Uterus (tissue), 4 donors: ENCODE results near the gene LIPI. TPM values are rescaled to one million over a fixed set of nuclear protein-coding genes. Genes with fewer than 3 reads are reported as not detected.

Experiments used
- DNase-seq, 2 donors: peaks; one replicate each; pipeline ENCODE4 v3.0.0-alpha.2; 2019 to 2020
- H3K27ac ChIP-seq, 2 donors: fragments of 200-600 bp; sonication (generic); 1 replicate in 1 of 2; 2 replicates in 1 of 2; pipeline ENCODE4 v1.5.1; 2016 to 2018
- H3K27me3 ChIP-seq, 2 donors: fragments of 200-600 bp; sonication (generic); one replicate each; pipeline ENCODE4 v1.5.1; 2018 to 2019; ENCODE audit warnings: control low read depth in 1 of 2
- H3K36me3 ChIP-seq, 2 donors: fragments of 200-600 bp; sonication (generic); one replicate each; pipeline ENCODE4 v1.5.1; 2019; ENCODE audit warnings: control low read depth in 1 of 2
- H3K4me1 ChIP-seq, 2 donors: fragments of 200-600 bp; sonication (generic); one replicate each; pipeline ENCODE4 v1.5.1; 2018 to 2019; ENCODE audit warnings: control low read depth in 1 of 2
- H3K4me3 ChIP-seq, 2 donors: fragments of 200-600 bp; sonication (generic); 1 replicate in 1 of 2; 2 replicates in 1 of 2; pipeline ENCODE4 v1.5.1; 2018 to 2019; ENCODE audit warnings: mild to moderate bottlenecking in 1 of 2
- H3K9me3 ChIP-seq, 2 donors: fragments of 200-600 bp; sonication (generic); one replicate each; pipeline ENCODE4 v1.5.1; 2019; ENCODE audit warnings: control low read depth in 1 of 2
- CTCF ChIP-seq, 4 experiments: fragments of 200-600 bp in 2 of 4; fragments of 450-650 bp in 2 of 4; sonication (generic) in 2 of 4; IDR thresholded peaks; one replicate each; pipeline ENCODE4 v1.5.1; 2016 to 2019; ENCODE audit warnings: antibody characterized with exemption in 4 of 4, mild to moderate bottlenecking in 2 of 4, moderate library complexity in 1 of 4
- POLR2A ChIP-seq, 2 donors: fragments of 450-650 bp; IDR thresholded peaks; one replicate each; pipeline ENCODE4 v1.6.1; 2016; ENCODE audit warnings: antibody characterized with exemption in 2 of 2, mild to moderate bottlenecking in 1 of 2, moderate library complexity in 1 of 2
- intact Hi-C: fragments of 100-400 bp; cut with DNase I; formaldehyde crosslinking; loops from one replicate; pipeline ENCODE4 v1.15.1; 2023; ENCODE audit warnings: low total_unique reads
- total RNA-seq, 4 donors: library from RNA; depleted of rRNA in 3 of 4; stranded (reverse); fragments of >200 nt in 3 of 4; gene quantifications; one replicate each; pipeline versions ENCODE4 v1.1.0 to v1.2.4, GENCODE V29; 2014 to 2023
- donor health status: DM: yes; HTN: yes; CAD: no.

LIPI gene
- total RNA-seq, 4 donors from 2014 or later = not detected

GRCh38 chr21:14236180-14236579, 25.4 kb upstream of the LIPI start:
- no peaks in the 10 kb centered on the region for H3K4me1 ChIP-seq
- no peaks in the 10 kb centered on the region for H3K27me3 ChIP-seq
- TF ChIP-seq CTCF (IDR thresholded peaks at IDR 0.05) = no peak
- TF ChIP-seq POLR2A (IDR thresholded peaks at IDR 0.05) = no peak
- no peaks in the 10 kb centered on the region for H3K9me3 ChIP-seq
- no peaks in the 10 kb centered on the region for H3K36me3 ChIP-seq
- no peak overlapping the region for H3K4me3 ChIP-seq
- no peak overlapping the region for H3K27ac ChIP-seq
- intact Hi-C loops = no loop called here
- DNase-seq = no peak

- TF ChIP-seq POLR2A (IDR thresholded peaks at IDR 0.05) = no peak
- no peak for TF ChIP-seq CTCF (IDR thresholded peaks at IDR 0.05)
- Histone ChIP-seq H3K9me3 (no peaks in the 10 kb centered on the region), H3K27me3 (no peaks in the 10 kb centered on the region), H3K4me1 (no peaks in the 10 kb centered on the region), H3K27ac (no peak overlapping the region), H3K4me3 (no peak overlapping the region), H3K36me3 (no peaks in the 10 kb centered on the region)
- intact Hi-C loops = no loop called here
- no peak for DNase-seq
These were observed 24.3 kb upstream of the LIPI start for GRCh38 chr21:14235101-14235500.

- no peaks in the 10 kb centered on the region for H3K4me1 ChIP-seq
- intact Hi-C loops = no loop called here
- TF ChIP-seq CTCF (IDR thresholded peaks at IDR 0.05) (no peak), POLR2A (IDR thresholded peaks at IDR 0.05) (no peak)
- no peaks in the 10 kb centered on the region for H3K36me3 ChIP-seq
- H3K9me3 ChIP-seq = no peaks in the 10 kb centered on the region
- no peak overlapping the region for H3K4me3 ChIP-seq
- DNase-seq = no peak
- H3K27me3 ChIP-seq = no peaks in the 10 kb centered on the region
- H3K27ac ChIP-seq = no peak overlapping the region
These were observed 18.6 kb upstream of the LIPI start for GRCh38 chr21:14229399-14229798.

GRCh38 chr21:14223365-14223764, 12.6 kb upstream of the LIPI start:
- intact Hi-C loops = no loop called here
- TF ChIP-seq CTCF (IDR thresholded peaks at IDR 0.05) (no peak), POLR2A (IDR thresholded peaks at IDR 0.05) (no peak)
- Histone ChIP-seq H3K4me1 (no peaks in the 10 kb centered on the region), H3K27me3 (no peaks in the 10 kb centered on the region), H3K4me3 (no peak overlapping the region), H3K27ac (no peak overlapping the region), H3K9me3 (no peaks in the 10 kb centered on the region), H3K36me3 (no peaks in the 10 kb centered on the region)
- no peak for DNase-seq

- DNase-seq = peak; percentile 75
- Histone ChIP-seq H3K27me3 (no peaks in the 10 kb centered on the region), H3K36me3 (no peaks in the 10 kb centered on the region), H3K27ac (peak within 1 kb of the TSS in 1 of 2 donors; percentile 42), H3K4me1 (no peaks in the 10 kb centered on the region), H3K4me3 (peak within 1 kb of the TSS; percentile 44 to 62), H3K9me3 (no peaks in the 10 kb centered on the region)
- intact Hi-C loops = no loop called here
- no peak for TF ChIP-seq CTCF (IDR thresholded peaks at IDR 0.05)
- TF ChIP-seq POLR2A (IDR thresholded peaks at IDR 0.05) = peak in 1 of 2 donors; percentile 27
These were observed 5.4 kb upstream of the LIPI start, which contains the start of gene RBM11 for GRCh38 chr21:14215971-14216641. TSS of gene RBM11 (plus strand) at chr21:14216157. CDS start at chr21:14216187, 30 bp downstream.
